Tibial nerve (tissue), 4 donors: ENCODE data around the gene AFF3. TPM values are rescaled to one million over a fixed set of nuclear protein-coding genes. Genes with fewer than 3 reads are reported as not detected.
A peak's percentile ranks its signal among the peaks of the same experiment; 100 is the strongest.

Experiments
- DNase-seq, 2 donors: peaks; one replicate each; pipeline ENCODE4 v3.0.0-alpha.2; 2019; ENCODE audit warnings: low spot score in 2 of 2
- H3K27ac ChIP-seq, 4 donors: fragments of 200-600 bp; sonication (generic) in 3 of 4; one replicate each; pipeline ENCODE4 v1.5.1; 2017 to 2019; ENCODE audit warnings: mild to moderate bottlenecking in 1 of 4
- H3K27me3 ChIP-seq, 2 donors: fragments of 200-600 bp; sonication (generic) in 1 of 2; one replicate each; pipeline versions ENCODE4 v1.5.1 to v1.6.0; 2017 to 2019
- H3K36me3 ChIP-seq, 3 donors: fragments of 200-600 bp; sonication (generic); one replicate each; pipeline ENCODE4 v1.5.1; 2018 to 2019
- H3K4me1 ChIP-seq, 4 donors: fragments of 200-600 bp; sonication (generic) in 3 of 4; one replicate each; pipeline ENCODE4 v1.5.1; 2017 to 2019
- H3K4me3 ChIP-seq, 4 donors: fragments of 200-600 bp; sonication (generic) in 3 of 4; one replicate each; pipeline ENCODE4 v1.5.1; 2017 to 2019; ENCODE audit warnings: mild to moderate bottlenecking in 1 of 4, moderate library complexity in 1 of 4
- H3K9me3 ChIP-seq, 4 donors: fragments of 200-600 bp; sonication (generic) in 3 of 4; one replicate each; pipeline ENCODE4 v1.5.1; 2017 to 2019
- CTCF ChIP-seq, 5 experiments: fragments of 200-600 bp in 3 of 5; fragments of 450-650 bp in 2 of 5; sonication (generic) in 3 of 5; IDR thresholded peaks; one replicate each; pipeline ENCODE4 v1.5.1; 2016 to 2019; ENCODE audit warnings: antibody characterized with exemption in 5 of 5, mild to moderate bottlenecking in 3 of 5, moderate library complexity in 2 of 5
- EP300 ChIP-seq, 2 donors: sonication (generic); formaldehyde crosslinking; IDR thresholded peaks; one replicate each; pipeline ENCODE4 v1.6.1; 2017; ENCODE audit warnings: antibody characterized with exemption in 2 of 2, mild to moderate bottlenecking in 1 of 2
- POLR2A ChIP-seq, 2 donors: fragments of 450-650 bp; IDR thresholded peaks; one replicate each; pipeline ENCODE4 v1.6.1; 2017; ENCODE audit warnings: antibody characterized with exemption in 2 of 2, mild to moderate bottlenecking in 2 of 2, moderate library complexity in 2 of 2
- WGBS, 2 donors: methylation state at CpG; one replicate each; pipeline ENCODE4 v1.1.5; 2018; 5-methylcytosine and 5-hydroxymethylcytosine counted together
- total RNA-seq, 4 donors: library from RNA; depleted of rRNA; stranded (reverse); fragments of >200 nt; gene quantifications; one replicate each; pipeline ENCODE4 v1.1.0, GENCODE V29; 2016

Gene AFF3
- total RNA-seq, 4 donors from 2014 or later = 7.2 to 36.0 (median 21.4) TPM

GRCh38 chr2:100013892-100014677 lies 128.3 kb downstream of the AFF3 start:
- Histone ChIP-seq H3K36me3 (no peaks in the 10 kb centered on the region), H3K4me1 (peaks cover 0 to 15% (median 0%) of the 10 kb centered on the region in 4 donors), H3K27me3 (no peaks in the 10 kb centered on the region), H3K9me3 (no peaks in the 10 kb centered on the region), H3K4me3 (no peak overlapping the region), H3K27ac (no peak overlapping the region)
- peak in 1 of 2 donors; percentile 19 for DNase-seq
- TF ChIP-seq CTCF (IDR thresholded peaks at IDR 0.05) (no peak), POLR2A (IDR thresholded peaks at IDR 0.05) (no peak), EP300 (IDR thresholded peaks at IDR 0.05) (no peak)
- 60 to 64% methylated on average over 5 of the region's 5 CpGs for WGBS, 2 donors

GRCh38 chr2:100012561-100012960 lies 129.8 kb downstream of the AFF3 start:
- Histone ChIP-seq H3K36me3 (no peaks in the 10 kb centered on the region), H3K4me3 (no peak overlapping the region), H3K27ac (no peak overlapping the region), H3K4me1 (peaks cover 0 to 15% (median 0%) of the 10 kb centered on the region in 4 donors), H3K27me3 (no peaks in the 10 kb centered on the region), H3K9me3 (no peaks in the 10 kb centered on the region)
- DNase-seq = no peak
- TF ChIP-seq EP300 (IDR thresholded peaks at IDR 0.05) (no peak), CTCF (IDR thresholded peaks at IDR 0.05) (no peak)
- WGBS, 2 donors = 87 to 95% methylated on average over 5 of the region's 5 CpGs

- TF ChIP-seq CTCF (IDR thresholded peaks at IDR 0.05) = no peak
- no peak for TF ChIP-seq EP300 (IDR thresholded peaks at IDR 0.05)
- no peak for TF ChIP-seq POLR2A (IDR thresholded peaks at IDR 0.05)
- H3K27ac ChIP-seq = no peak overlapping the region
- H3K4me1 ChIP-seq = peaks cover 0 to 15% (median 0%) of the 10 kb centered on the region in 4 donors
- DNase-seq = no peak
- H3K4me3 ChIP-seq = no peak overlapping the region
- H3K27me3 ChIP-seq = no peaks in the 10 kb centered on the region
- H3K9me3 ChIP-seq = no peaks in the 10 kb centered on the region
- peaks cover 0 to 11% (median 0%) of the 10 kb centered on the region in 3 donors for H3K36me3 ChIP-seq
- 32 to 51% methylated on average over 5 of the region's 5 CpGs for WGBS, 2 donors
These were observed 131.1 kb downstream of the AFF3 start for GRCh38 chr2:100011272-100011731.

- 89 to 98% methylated on average over 5 of the region's 5 CpGs for WGBS, 2 donors
- TF ChIP-seq CTCF (IDR thresholded peaks at IDR 0.05) (no peak), POLR2A (IDR thresholded peaks at IDR 0.05) (no peak), EP300 (IDR thresholded peaks at IDR 0.05) (no peak)
- DNase-seq = no peak
- Histone ChIP-seq H3K4me1 (peaks cover 0 to 15% (median 0%) of the 10 kb centered on the region in 4 donors), H3K9me3 (no peaks in the 10 kb centered on the region), H3K27ac (no peak overlapping the region), H3K27me3 (no peaks in the 10 kb centered on the region), H3K36me3 (peaks cover 0 to 11% (median 0%) of the 10 kb centered on the region in 3 donors), H3K4me3 (no peak overlapping the region)
These were observed 131.8 kb downstream of the AFF3 start for GRCh38 chr2:100010606-100011005.

GRCh38 chr2:100009743-100010142 lies 132.6 kb downstream of the AFF3 start:
- Histone ChIP-seq H3K4me1 (peaks cover 0 to 15% (median 0%) of the 10 kb centered on the region in 4 donors), H3K27ac (no peak overlapping the region), H3K4me3 (no peak overlapping the region), H3K9me3 (no peaks in the 10 kb centered on the region), H3K36me3 (peaks cover 0 to 11% (median 0%) of the 10 kb centered on the region in 3 donors), H3K27me3 (no peaks in the 10 kb centered on the region)
- DNase-seq = no peak
- TF ChIP-seq CTCF (IDR thresholded peaks at IDR 0.05) (no peak), POLR2A (IDR thresholded peaks at IDR 0.05) (no peak), EP300 (IDR thresholded peaks at IDR 0.05) (no peak)
- WGBS, 2 donors = 83 to 85% methylated on average over 6 of the region's 6 CpGs
